ENCODE measurements around the gene WBP2NL. TPM values are rescaled to one million over a fixed set of nuclear protein-coding genes. Genes with fewer than 3 reads are reported as not detected.
"Not testable (repeated sequence)": the region's sequence is repeated elsewhere in the genome, so short reads cannot be mapped to it uniquely, and the experiment has no call there.

WBP2NL gene
- polyA plus RNA-seq, 4 donors, result 2.4 to 5.2 (median 4.3) TPM

- DNase-seq (ENCODE audit: low read depth in 4 of 4, low spot score in 3 of 4), result peak; percentile 89 to 94 (median 92)
Observed at GRCh38 chr22:42070517-42071422, 72.2 kb downstream of the WBP2NL start, which contains the start of gene NAGA. NAGA (minus strand) TSS chr22:42070812; CDS start chr22:42070297, 515 bp downstream.

DNA sequence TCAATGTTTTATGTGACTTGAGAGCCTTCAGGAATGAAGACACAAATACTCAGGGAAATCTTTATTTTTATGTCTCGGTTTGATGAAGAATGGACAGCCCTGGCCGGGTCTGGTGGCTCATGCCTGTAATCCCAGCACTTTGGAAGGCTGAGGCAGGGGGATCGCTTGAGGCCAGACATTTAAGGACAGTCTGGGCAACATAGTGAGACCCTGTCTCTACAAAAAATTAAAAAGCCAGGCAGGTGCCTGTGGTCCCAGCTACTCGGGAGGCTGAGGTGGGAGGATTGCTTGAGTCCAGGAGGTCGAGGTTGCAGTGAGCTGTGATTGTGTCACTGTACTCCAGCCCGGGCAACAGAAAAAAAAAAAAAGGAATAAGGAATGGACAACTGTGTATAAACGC, 72.9 kb downstream of the WBP2NL start:
- DNase-seq (ENCODE audit: low read depth in 4 of 4, low spot score in 3 of 4), result not testable (repeated sequence)

DNA sequence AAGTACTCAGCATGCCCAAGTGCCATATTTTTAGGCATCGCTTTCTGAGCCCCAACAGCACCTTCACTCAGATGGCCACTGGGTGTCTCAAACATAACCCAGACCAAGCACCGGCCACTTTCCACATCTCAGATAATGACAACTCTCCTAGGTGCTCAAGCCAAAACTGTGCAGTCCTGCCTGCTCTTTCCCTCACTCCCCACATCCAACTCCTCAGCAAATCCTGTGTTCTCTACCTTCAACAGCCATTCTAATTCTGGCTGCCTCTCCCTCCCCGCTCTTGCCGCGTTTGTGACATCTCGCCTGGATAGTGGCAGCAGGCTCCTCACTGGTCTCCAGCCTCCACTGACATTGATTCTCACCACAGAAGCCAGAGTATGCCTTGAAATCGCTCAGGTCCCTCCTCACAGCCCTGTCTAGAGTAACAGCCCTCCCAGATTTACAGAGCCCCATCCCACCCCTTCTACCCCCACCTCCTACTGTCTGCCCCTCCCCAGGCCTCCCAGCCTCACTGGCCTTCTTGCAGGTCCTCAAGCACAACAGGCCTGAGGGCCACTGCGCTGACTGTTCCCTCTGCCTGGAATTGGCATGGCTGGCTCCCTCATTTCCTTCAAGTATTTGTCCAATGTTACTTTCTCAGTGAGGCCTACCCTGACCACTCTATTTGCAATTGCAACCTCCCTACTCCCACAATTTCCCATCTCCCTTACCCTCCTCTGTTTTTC, 74.2 kb downstream of the WBP2NL start:
- DNase-seq (ENCODE audit: low read depth in 4 of 4, low spot score in 3 of 4), result no peak

GRCh38 chr22:42073621-42074041, 75.0 kb downstream of the WBP2NL start:
- DNase-seq (ENCODE audit: low read depth in 4 of 4, low spot score in 3 of 4), result no peak

DNA sequence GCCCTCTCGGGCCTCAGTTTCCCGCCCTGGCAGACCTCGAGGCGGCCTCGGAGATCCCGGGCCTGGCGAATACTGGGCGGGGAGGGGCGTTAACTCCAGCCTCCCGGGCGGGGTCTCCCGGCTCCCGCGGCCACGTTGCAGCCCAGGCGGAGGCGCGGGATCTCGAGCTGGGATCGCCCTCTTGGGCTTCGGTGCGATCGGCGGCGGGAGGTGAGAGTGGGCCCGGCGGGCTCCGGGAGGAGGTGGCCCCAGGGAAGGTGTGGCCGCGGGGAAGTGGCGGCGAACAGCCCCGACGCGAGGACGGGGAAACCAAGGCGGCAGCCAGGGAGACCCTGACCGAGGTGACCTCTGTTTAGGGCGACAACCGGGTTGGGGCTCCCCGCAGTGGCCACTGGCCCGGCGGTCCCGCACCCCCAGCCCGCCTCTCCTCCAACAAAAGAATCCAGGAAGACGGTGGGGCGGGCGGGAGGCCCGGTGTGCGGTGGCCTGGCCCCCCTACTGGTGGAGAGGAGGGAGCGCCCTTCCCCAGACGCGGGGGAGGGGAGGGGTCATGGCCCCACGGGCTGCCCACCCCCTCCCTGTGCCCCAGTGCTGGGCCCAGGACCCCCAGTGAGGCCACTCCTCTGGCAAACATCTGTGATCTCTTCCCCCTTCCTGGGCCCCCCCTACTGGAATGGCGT, 75.7 kb downstream of the WBP2NL start, which contains the start of gene PHETA2:
Gene PHETA2 (plus strand): TSS at position 117 of the 680 bp plus-strand sequence. CDS start 3,046 bp downstream, outside the sequence.
- no peak for DNase-seq (ENCODE audit: low read depth in 4 of 4, low spot score in 3 of 4)

- DNase-seq (ENCODE audit: low read depth in 4 of 4, low spot score in 3 of 4), result no peak
Observed at GRCh38 chr22:42074846-42075676, 76.5 kb downstream of the WBP2NL start.

- DNase-seq (ENCODE audit: low read depth in 4 of 4, low spot score in 3 of 4), result no peak
Observed at GRCh38 chr22:42076764-42077485, 78.3 kb downstream of the WBP2NL start.

GRCh38 chr22:42077486-42078125, 79.0 kb downstream of the WBP2NL start:
- DNase-seq (ENCODE audit: low read depth in 4 of 4, low spot score in 3 of 4), result no peak

Other genes with a start within 250 kb of the WBP2NL start
- 10 to 100 TPM in 1 of 4 donors, 1 to 10 TPM in 3; 5.3 to 10.2 (median 8.2) TPM for gene CCDC134, start 198.1 kb upstream of the WBP2NL start, polyA plus RNA-seq (ENCODE audit: insufficient read length in 4 of 4)
- gene SREBF2, start 165.7 kb upstream of the WBP2NL start, polyA plus RNA-seq (ENCODE audit: insufficient read length in 4 of 4), result 10 to 100 TPM; 76.0 to 99.1 (median 93.9) TPM
- gene SHISA8, start 83.7 kb upstream of the WBP2NL start, polyA plus RNA-seq (ENCODE audit: insufficient read length in 4 of 4), result 1 to 10 TPM in 1 of 4 donors, under 1 TPM in 3; 0.22 to 1.7 (median 0.46) TPM
- gene TNFRSF13C, start 72.0 kb upstream of the WBP2NL start, polyA plus RNA-seq (ENCODE audit: insufficient read length in 4 of 4), result 1 to 10 TPM; 1.4 to 4.0 (median 1.9) TPM
- 10 to 100 TPM; 10.3 to 15.6 (median 11.6) TPM for gene CENPM, start 51.6 kb upstream of the WBP2NL start, polyA plus RNA-seq (ENCODE audit: insufficient read length in 4 of 4)
- 10 to 100 TPM in 1 of 4 donors, 1 to 10 TPM in 3; 6.4 to 10.0 (median 7.8) TPM for gene SEPTIN3, start 29.3 kb upstream of the WBP2NL start, polyA plus RNA-seq (ENCODE audit: insufficient read length in 4 of 4)
- gene NAGA, start 72.0 kb downstream of the WBP2NL start, polyA plus RNA-seq (ENCODE audit: insufficient read length in 4 of 4), result 10 to 100 TPM; 27.1 to 33.2 (median 27.7) TPM
- 10 to 100 TPM; 10.3 to 31.7 (median 10.7) TPM for gene PHETA2, start 75.5 kb downstream of the WBP2NL start, polyA plus RNA-seq (ENCODE audit: insufficient read length in 4 of 4)
- gene SMDT1, start 80.9 kb downstream of the WBP2NL start, polyA plus RNA-seq (ENCODE audit: insufficient read length in 4 of 4), result 100 to 1,000 TPM in 2 of 4 donors, 10 to 100 TPM in 2; 47.7 to 124 (median 104) TPM
- gene NDUFA6, start 92.0 kb downstream of the WBP2NL start, polyA plus RNA-seq (ENCODE audit: insufficient read length in 4 of 4), result 100 to 1,000 TPM in 2 of 4 donors, 10 to 100 TPM in 2; 74.8 to 131 (median 107) TPM
- 10 to 100 TPM in 1 of 4 donors, 1 to 10 TPM in 3; 1.8 to 15.9 (median 3.7) TPM for gene CYP2D6, start 132.0 kb downstream of the WBP2NL start, polyA plus RNA-seq (ENCODE audit: insufficient read length in 4 of 4)

Measured in left renal pelvis (tissue), 4 donors.